Ovary (tissue), 3 donors: ENCODE data around the gene SPRY1.

Experiments
- EP300 ChIP-seq: sonication (generic); formaldehyde crosslinking; IDR thresholded peaks from one replicate; pipeline ENCODE4 v1.6.1; 2017; ENCODE audit warnings: antibody characterized with exemption
- POLR2A ChIP-seq: fragments of 450-650 bp; IDR thresholded peaks from one replicate; pipeline ENCODE4 v1.6.1; 2017; ENCODE audit warnings: antibody characterized with exemption, mild to moderate bottlenecking, moderate library complexity
- TF ChIP-seq, protein P1 (sequence below), 3 donors: fragments of 450-650 bp in 2 of 3; fragments of 200-600 bp in 1 of 3; IDR thresholded peaks; one replicate each; pipeline versions ENCODE4 v1.5.1 to v1.8.0; 2016 to 2022; ENCODE audit warnings: antibody characterized with exemption in 3 of 3, mild to moderate bottlenecking in 1 of 3
- donor health status: DM: no; HTN: no; CAD: no.

DNA sequence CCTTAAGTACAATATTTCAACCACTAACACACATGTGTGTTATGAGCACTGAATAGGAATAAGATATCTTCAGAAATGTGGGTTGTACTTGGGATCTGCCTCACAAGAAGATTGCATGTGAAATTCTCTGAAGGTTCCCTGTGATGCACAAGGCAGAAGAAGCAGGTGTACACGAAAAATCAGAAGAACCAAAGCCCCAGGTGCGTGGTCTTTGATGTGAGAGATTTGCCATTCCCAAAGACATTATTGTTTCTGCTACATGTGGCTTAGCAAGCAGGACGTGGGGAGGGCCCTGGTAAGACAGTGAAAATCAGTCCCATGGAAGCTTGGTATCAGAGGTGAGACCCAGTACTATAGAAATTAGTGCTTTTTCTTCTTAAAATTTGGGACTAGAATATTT is 13.0 kb upstream of the SPRY1 start:
- TF ChIP-seq POLR2A, result no peak
- no peak for TF ChIP-seq EP300
- TF ChIP-seq, protein P1, sequence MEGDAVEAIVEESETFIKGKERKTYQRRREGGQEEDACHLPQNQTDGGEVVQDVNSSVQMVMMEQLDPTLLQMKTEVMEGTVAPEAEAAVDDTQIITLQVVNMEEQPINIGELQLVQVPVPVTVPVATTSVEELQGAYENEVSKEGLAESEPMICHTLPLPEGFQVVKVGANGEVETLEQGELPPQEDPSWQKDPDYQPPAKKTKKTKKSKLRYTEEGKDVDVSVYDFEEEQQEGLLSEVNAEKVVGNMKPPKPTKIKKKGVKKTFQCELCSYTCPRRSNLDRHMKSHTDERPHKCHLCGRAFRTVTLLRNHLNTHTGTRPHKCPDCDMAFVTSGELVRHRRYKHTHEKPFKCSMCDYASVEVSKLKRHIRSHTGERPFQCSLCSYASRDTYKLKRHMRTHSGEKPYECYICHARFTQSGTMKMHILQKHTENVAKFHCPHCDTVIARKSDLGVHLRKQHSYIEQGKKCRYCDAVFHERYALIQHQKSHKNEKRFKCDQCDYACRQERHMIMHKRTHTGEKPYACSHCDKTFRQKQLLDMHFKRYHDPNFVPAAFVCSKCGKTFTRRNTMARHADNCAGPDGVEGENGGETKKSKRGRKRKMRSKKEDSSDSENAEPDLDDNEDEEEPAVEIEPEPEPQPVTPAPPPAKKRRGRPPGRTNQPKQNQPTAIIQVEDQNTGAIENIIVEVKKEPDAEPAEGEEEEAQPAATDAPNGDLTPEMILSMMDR (IDR thresholded peaks at IDR 0.05), result no peak
